Sigmoid colon (tissue), 7 donors: Measurements from ENCODE around the gene CAMKK1. TPM values are rescaled to one million over a fixed set of nuclear protein-coding genes. Genes with fewer than 3 reads are reported as not detected.

Experiments
- DNase-seq: peaks from one replicate; pipeline ENCODE4 v3.0.0-alpha.2; 2019
- H3K27ac ChIP-seq, 4 donors: fragments of 200-600 bp; sonication (generic); one replicate each; pipeline ENCODE4 v1.5.1; 2016 to 2019; ENCODE audit warnings: mild to moderate bottlenecking in 1 of 4
- H3K27me3 ChIP-seq, 3 donors: fragments of 200-600 bp; sonication (generic); one replicate each; pipeline ENCODE4 v1.5.1; 2019; ENCODE audit warnings: mild to moderate bottlenecking in 1 of 3
- H3K36me3 ChIP-seq, 4 donors: fragments of 200-600 bp; sonication (generic); one replicate each; pipeline ENCODE4 v1.5.1; 2016 to 2019
- H3K4me1 ChIP-seq, 4 donors: fragments of 200-600 bp; sonication (generic); one replicate each; pipeline ENCODE4 v1.5.1; 2017 to 2019
- H3K4me3 ChIP-seq, 4 donors: fragments of 200-600 bp; sonication (generic); one replicate each; pipeline ENCODE4 v1.5.1; 2017 to 2019; ENCODE audit warnings: mild to moderate bottlenecking in 2 of 4, moderate library complexity in 1 of 4
- H3K9me3 ChIP-seq, 4 donors: fragments of 200-600 bp in 3 of 4; sonication (generic) in 3 of 4; one replicate each; pipeline versions ENCODE4 v1.5.1 to v1.6.1; 2013 to 2019
- EP300 ChIP-seq, 4 donors: sonication (generic); formaldehyde crosslinking; IDR thresholded peaks; one replicate each; pipeline ENCODE4 v1.6.1; 2017; ENCODE audit warnings: antibody characterized with exemption in 4 of 4
- POLR2A ChIP-seq, 2 donors: fragments of 450-650 bp; IDR thresholded peaks; one replicate each; pipeline ENCODE4 v1.6.1; 2016; ENCODE audit warnings: antibody characterized with exemption in 2 of 2, mild to moderate bottlenecking in 2 of 2, moderate library complexity in 2 of 2
- POLR2AphosphoS5 ChIP-seq, 4 donors: sonication (generic); formaldehyde crosslinking; IDR thresholded peaks; one replicate each; pipeline ENCODE4 v1.6.1; 2017; ENCODE audit warnings: antibody characterized with exemption in 4 of 4
- WGBS, 2 donors: extraction: QIAGEN DNeasy Blood & Tissue Kit; methylation state at CpG; one replicate each; pipeline ENCODE4 v1.1.7; 2013; 5-methylcytosine and 5-hydroxymethylcytosine counted together
- intact Hi-C: fragments of 100-400 bp; cut with DNase I; formaldehyde crosslinking; loops from one replicate; pipeline ENCODE4 v1.15.1; 2023
- polyA plus RNA-seq, 3 donors: library from polyadenylated mRNA; stranded (reverse); fragments of 200-250 nt; gene quantifications; one replicate each; pipeline ENCODE4 v1.2.3, GENCODE V29; 2013
- total RNA-seq, 4 donors: library from RNA; depleted of rRNA; stranded (reverse); fragments of >200 nt; gene quantifications; one replicate each; pipeline ENCODE4 v1.1.0, GENCODE V29; 2016
- TF ChIP-seq, protein P1 (sequence below), 4 experiments: fragments of 450-650 bp in 3 of 4; fragments of 200-600 bp in 1 of 4; IDR thresholded peaks; one replicate each; pipeline ENCODE4 v1.5.1; 2016 to 2019; ENCODE audit warnings: antibody characterized with exemption in 4 of 4, mild to moderate bottlenecking in 3 of 4, moderate library complexity in 2 of 4
- donor health status: healthy with polysubstance abuse.
- donor health status: Bipolar disorder and iron deficiency.
- donor health status: healthy.

The CAMKK1 gene
- total and polyA plus RNA-seq, 7 donors, result 0.92 to 12.8 (median 6.3) TPM

DNA sequence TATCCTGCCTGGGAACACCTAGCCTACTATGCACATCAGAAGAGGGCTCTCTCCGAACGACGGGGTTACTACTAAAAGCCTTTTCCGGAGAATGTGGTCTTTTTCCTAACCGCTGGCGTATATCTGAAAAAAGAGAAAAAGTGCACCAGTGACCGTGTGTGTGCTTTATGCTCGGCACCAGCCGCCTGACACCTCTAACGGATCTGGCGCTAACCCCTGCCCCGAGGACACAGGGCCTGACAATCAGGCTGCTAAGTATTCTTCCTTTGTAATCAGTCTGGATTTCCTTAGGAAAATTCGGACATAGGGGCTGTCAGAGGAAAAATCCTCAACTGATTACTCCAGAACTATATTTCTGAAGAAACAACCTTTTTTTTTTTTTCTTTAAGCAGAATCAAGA, 78.5 kb downstream of the CAMKK1 start:
- DNase-seq, result no peak
- Histone ChIP-seq H3K4me1 (no peaks in the 10 kb centered on the region), H3K27me3 (no peaks in the 10 kb centered on the region), H3K9me3 (no peaks in the 10 kb centered on the region), H3K4me3 (no peak overlapping the region), H3K36me3 (peaks cover 10 to 100% (median 63%) of the 10 kb centered on the region in 4 donors), H3K27ac (no peak overlapping the region)
- WGBS, 2 donors, result 95 to 96% methylated on average over 13 of the region's 13 CpGs
- TF ChIP-seq, protein P1, sequence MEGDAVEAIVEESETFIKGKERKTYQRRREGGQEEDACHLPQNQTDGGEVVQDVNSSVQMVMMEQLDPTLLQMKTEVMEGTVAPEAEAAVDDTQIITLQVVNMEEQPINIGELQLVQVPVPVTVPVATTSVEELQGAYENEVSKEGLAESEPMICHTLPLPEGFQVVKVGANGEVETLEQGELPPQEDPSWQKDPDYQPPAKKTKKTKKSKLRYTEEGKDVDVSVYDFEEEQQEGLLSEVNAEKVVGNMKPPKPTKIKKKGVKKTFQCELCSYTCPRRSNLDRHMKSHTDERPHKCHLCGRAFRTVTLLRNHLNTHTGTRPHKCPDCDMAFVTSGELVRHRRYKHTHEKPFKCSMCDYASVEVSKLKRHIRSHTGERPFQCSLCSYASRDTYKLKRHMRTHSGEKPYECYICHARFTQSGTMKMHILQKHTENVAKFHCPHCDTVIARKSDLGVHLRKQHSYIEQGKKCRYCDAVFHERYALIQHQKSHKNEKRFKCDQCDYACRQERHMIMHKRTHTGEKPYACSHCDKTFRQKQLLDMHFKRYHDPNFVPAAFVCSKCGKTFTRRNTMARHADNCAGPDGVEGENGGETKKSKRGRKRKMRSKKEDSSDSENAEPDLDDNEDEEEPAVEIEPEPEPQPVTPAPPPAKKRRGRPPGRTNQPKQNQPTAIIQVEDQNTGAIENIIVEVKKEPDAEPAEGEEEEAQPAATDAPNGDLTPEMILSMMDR (IDR thresholded peaks at IDR 0.05), result no peak
- TF ChIP-seq POLR2AphosphoS5 (IDR thresholded peaks at IDR 0.05), result no peak
- no peak for TF ChIP-seq EP300 (IDR thresholded peaks at IDR 0.05)
- TF ChIP-seq POLR2A (IDR thresholded peaks at IDR 0.05), result no peak
- intact Hi-C loops, result no loop called here

DNA sequence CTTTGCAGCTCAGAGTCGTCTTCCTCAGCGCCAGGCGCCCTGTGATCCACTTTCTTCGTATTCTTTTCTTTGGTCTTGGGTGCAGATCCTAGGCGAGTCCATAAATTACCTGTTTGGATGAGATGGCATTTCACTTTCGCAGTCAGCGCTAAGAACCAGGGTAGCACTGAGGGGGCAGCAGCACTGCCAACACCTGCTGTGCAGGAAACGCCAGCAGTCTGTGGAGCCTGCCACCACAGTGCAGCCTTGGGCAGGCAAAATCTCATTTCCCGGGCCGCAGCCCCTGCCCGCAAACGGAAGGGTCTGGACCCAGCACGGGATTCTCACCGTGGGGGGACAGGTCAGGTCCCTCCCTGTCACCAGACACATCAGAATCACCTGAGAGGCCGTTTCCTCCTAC, 79.7 kb downstream of the CAMKK1 start:
- H3K4me3 ChIP-seq, result no peak overlapping the region
- no peak overlapping the region for H3K27ac ChIP-seq
- no peak for TF ChIP-seq EP300 (IDR thresholded peaks at IDR 0.05)
- no peak for TF ChIP-seq POLR2AphosphoS5 (IDR thresholded peaks at IDR 0.05)
- no peak for TF ChIP-seq POLR2A (IDR thresholded peaks at IDR 0.05)
- TF ChIP-seq, protein P1 (IDR thresholded peaks at IDR 0.05), result no peak
- no peak for DNase-seq
- peaks cover 17 to 100% (median 55%) of the 10 kb centered on the region in 4 donors for H3K36me3 ChIP-seq
- no peaks in the 10 kb centered on the region for H3K27me3 ChIP-seq
- no peaks in the 10 kb centered on the region for H3K4me1 ChIP-seq
- WGBS, 2 donors, result 93 to 95% methylated on average over 15 of the region's 15 CpGs
- no peaks in the 10 kb centered on the region for H3K9me3 ChIP-seq
- intact Hi-C loops, result no loop called here

DNA sequence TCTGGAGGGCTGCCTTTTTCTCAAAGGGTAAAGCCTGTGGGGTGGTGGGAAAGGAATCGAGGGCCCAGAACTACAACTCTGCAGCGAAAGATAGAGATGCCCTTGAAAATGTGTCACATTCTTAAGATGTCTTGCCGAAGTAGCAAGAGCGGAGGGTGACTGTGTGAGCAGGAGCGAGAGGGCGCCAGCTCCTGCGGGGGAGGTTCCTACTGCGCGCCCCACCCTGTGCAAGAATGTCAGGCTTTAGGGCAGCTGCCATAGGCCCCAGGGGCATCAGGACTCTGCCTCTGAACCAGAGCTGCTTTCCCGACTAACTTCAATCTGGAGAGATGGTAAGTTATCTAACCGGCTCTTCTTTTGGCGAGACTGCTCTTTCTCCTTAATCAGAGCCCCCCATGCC, 80.1 kb downstream of the CAMKK1 start:
- no peaks in the 10 kb centered on the region for H3K9me3 ChIP-seq
- H3K27ac ChIP-seq, result no peak overlapping the region
- 94 to 97% methylated on average over 12 of the region's 12 CpGs for WGBS, 2 donors
- intact Hi-C loops, result no loop called here
- no peak for DNase-seq
- peaks cover 21 to 100% (median 53%) of the 10 kb centered on the region in 4 donors for H3K36me3 ChIP-seq
- H3K27me3 ChIP-seq, result no peaks in the 10 kb centered on the region
- no peak overlapping the region for H3K4me3 ChIP-seq
- H3K4me1 ChIP-seq, result no peaks in the 10 kb centered on the region
- TF ChIP-seq POLR2A (IDR thresholded peaks at IDR 0.05) (no peak), POLR2AphosphoS5 (IDR thresholded peaks at IDR 0.05) (no peak), EP300 (IDR thresholded peaks at IDR 0.05) (no peak)
- TF ChIP-seq, protein P1 (IDR thresholded peaks at IDR 0.05), result no peak

DNA sequence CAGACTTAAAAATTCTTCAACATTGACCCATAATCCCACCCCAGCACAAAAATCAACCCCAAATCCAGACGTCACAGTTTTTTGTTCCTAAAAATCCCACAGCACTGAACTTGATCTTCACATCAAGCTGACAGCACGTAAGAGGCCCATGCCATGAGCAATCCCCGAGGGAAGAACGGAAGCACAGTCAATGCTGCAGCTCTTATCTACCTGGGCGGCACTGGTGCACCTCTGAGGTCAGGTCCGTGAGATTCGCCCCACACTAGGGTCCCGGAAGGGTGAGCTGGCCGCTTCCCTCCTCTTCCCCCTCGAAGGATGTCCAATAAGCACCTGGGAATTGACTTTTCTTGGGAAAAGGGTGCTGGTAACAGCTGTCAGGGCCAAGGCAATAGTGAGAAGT, 80.6 kb downstream of the CAMKK1 start:
- intact Hi-C loops, result no loop called here
- no peaks in the 10 kb centered on the region for H3K27me3 ChIP-seq
- H3K4me3 ChIP-seq, result no peak overlapping the region
- no peak overlapping the region for H3K27ac ChIP-seq
- DNase-seq, result no peak
- peaks cover 21 to 100% (median 51%) of the 10 kb centered on the region in 4 donors for H3K36me3 ChIP-seq
- 92 to 96% methylated on average over 10 of the region's 10 CpGs for WGBS, 2 donors
- H3K4me1 ChIP-seq, result no peaks in the 10 kb centered on the region
- TF ChIP-seq EP300 (IDR thresholded peaks at IDR 0.05), result no peak
- TF ChIP-seq, protein P1 (IDR thresholded peaks at IDR 0.05), result no peak
- TF ChIP-seq POLR2AphosphoS5 (IDR thresholded peaks at IDR 0.05), result no peak
- TF ChIP-seq POLR2A (IDR thresholded peaks at IDR 0.05), result no peak
- H3K9me3 ChIP-seq, result no peaks in the 10 kb centered on the region

Other genes with a start within 250 kb of the CAMKK1 start
- gene TAX1BP3, start 224.5 kb downstream of the CAMKK1 start, total RNA-seq, result 10 to 100 TPM; 58.1 to 92.0 (median 63.5) TPM
- 100 to 1,000 TPM; 144 to 363 (median 351) TPM for gene TAX1BP3, start 224.5 kb downstream of the CAMKK1 start, polyA plus RNA-seq
- 10 to 100 TPM in 3 of 4 donors, 1 to 10 TPM in 1; 4.4 to 21.7 (median 15.1) TPM for gene EMC6, start 224.2 kb downstream of the CAMKK1 start, total RNA-seq
- 10 to 100 TPM; 68.5 to 90.5 (median 83.0) TPM for gene EMC6, start 224.2 kb downstream of the CAMKK1 start, polyA plus RNA-seq
- under 1 TPM; 0.27 to 0.83 (median 0.43) TPM for gene P2RX5, start 196.9 kb downstream of the CAMKK1 start, total RNA-seq
- gene P2RX5, start 196.9 kb downstream of the CAMKK1 start, polyA plus RNA-seq, result 10 to 100 TPM in 1 of 3 donors, not detected in 2; 55.3 TPM
- under 1 TPM; under 0.01 to 0.83 (median 0.29) TPM for gene HASPIN, start 169.2 kb downstream of the CAMKK1 start, total RNA-seq
- 1 to 10 TPM in 1 of 3 donors, under 1 TPM in 1, not detected in 1; 0.69 to 3.5 TPM for gene HASPIN, start 169.2 kb downstream of the CAMKK1 start, polyA plus RNA-seq
- 10 to 100 TPM; 25.2 to 43.9 (median 33.8) TPM for gene ITGAE, start 91.9 kb downstream of the CAMKK1 start, total RNA-seq
- gene ITGAE, start 91.9 kb downstream of the CAMKK1 start, polyA plus RNA-seq, result 10 to 100 TPM; 42.9 to 51.8 (median 43.2) TPM
- gene NCBP3, start 46.8 kb downstream of the CAMKK1 start, total RNA-seq, result 10 to 100 TPM; 20.9 to 23.0 (median 21.7) TPM
- gene NCBP3, start 46.8 kb downstream of the CAMKK1 start, polyA plus RNA-seq, result 10 to 100 TPM in 2 of 3 donors, 1 to 10 TPM in 1; 8.4 to 34.8 (median 11.6) TPM
- 10 to 100 TPM in 2 of 4 donors, 1 to 10 TPM in 2; 3.6 to 55.9 (median 10.0) TPM for gene P2RX1, start 23.4 kb upstream of the CAMKK1 start, total RNA-seq
- gene P2RX1, start 23.4 kb upstream of the CAMKK1 start, polyA plus RNA-seq, result 1 to 10 TPM in 1 of 3 donors, under 1 TPM in 2; 0.46 to 4.3 (median 0.60) TPM
- gene ATP2A3, start 71.4 kb upstream of the CAMKK1 start, total RNA-seq, result 10 to 100 TPM in 1 of 4 donors, 1 to 10 TPM in 3; 3.6 to 12.7 (median 5.0) TPM
- gene ATP2A3, start 71.4 kb upstream of the CAMKK1 start, polyA plus RNA-seq, result 100 to 1,000 TPM in 1 of 3 donors, 10 to 100 TPM in 2; 19.2 to 158 (median 21.6) TPM
- 10 to 100 TPM; 40.0 to 93.9 (median 46.5) TPM for gene ZZEF1, start 250.0 kb upstream of the CAMKK1 start, total RNA-seq
- 10 to 100 TPM; 11.4 to 56.0 (median 17.3) TPM for gene ZZEF1, start 250.0 kb upstream of the CAMKK1 start, polyA plus RNA-seq